ENCODE data around the gene UNC13D. TPM values are rescaled to one million over a fixed set of nuclear protein-coding genes. Genes with fewer than 3 reads are reported as not detected.
"Not testable (repeated sequence)": the region's sequence is repeated elsewhere in the genome, so short reads cannot be mapped to it uniquely, and the experiment has no call there.

UNC13D gene
- total RNA-seq, 1 donor from 2014 or later = 10.8 TPM

- peak; percentile 79 for DNase-seq (ENCODE audit: low spot score)
- peak; percentile 60 for ATAC-seq
These were observed 21.9 kb downstream of the UNC13D start for GRCh38 chr17:75822119-75822799.

DNA sequence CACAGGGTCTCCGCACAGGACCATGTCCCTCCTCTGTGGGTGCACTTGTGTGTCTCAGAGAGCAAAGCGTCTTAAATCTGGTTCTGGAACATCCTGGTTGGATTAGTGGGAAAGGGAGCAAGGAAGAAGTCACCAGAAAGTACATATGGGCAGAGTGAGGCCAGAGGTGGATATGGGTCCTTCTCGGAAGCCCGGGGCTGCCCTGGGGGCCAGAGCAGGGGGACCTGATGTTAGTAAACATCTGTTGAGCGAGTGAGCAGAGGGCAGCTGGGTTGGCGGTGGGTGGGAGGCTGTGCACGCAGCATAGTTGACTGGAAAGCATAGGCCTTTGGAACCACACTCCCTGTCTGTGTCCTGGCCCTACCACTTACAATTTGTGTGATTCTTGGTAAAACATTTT is 22.7 kb downstream of the UNC13D start:
- no peak for DNase-seq (ENCODE audit: low spot score)
- ATAC-seq = no peak

DNA sequence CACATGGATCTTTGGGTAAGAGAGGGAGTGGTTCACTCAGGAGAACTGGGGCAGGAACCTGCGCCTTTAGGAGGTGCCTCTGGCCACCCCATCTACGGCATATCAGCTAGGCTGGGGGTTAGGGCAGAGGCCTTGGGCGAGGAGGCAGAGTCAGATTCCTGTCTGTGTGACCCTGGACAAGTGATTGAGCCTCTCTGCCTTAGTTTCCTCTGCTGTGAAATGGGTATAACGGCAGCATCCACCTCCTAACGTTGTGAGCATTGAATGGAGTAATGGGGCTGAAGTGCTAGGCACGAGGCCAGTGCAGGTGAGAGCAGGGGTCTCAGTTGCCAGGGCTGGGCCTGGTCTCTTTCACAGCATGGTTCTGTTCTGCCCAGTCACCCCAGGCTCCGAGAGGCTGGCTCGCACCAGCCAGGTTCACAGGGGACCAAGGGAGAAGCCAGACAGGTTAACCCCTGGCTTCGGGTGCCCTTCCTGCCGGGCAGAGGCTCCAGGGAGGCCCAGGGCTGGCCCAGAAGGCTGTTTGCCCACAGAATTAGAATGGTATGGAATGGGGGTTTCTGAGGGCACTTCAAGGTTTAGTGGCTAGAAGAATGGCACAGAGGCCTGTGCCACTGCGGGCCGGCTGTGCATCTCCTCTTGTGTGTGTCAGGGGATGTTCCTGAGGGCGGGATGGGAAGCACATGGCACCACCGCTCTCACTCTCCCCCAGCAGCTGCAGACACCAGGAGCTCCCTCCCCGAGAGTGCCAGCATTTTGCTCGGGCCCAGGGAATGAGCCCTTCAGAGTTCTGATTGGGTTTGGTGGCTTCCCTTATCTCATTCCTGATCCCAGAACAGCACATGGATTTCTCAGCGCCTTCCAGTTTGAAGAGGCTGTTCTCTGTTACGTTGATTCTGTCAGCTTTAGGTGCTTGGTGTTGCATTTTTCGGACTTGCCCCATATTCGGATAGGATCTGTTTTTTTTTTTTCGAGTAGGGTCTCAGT is 23.8 kb downstream of the UNC13D start:
- ATAC-seq (no peak), DNase-seq (ENCODE audit: low spot score) (no peak)

DNA sequence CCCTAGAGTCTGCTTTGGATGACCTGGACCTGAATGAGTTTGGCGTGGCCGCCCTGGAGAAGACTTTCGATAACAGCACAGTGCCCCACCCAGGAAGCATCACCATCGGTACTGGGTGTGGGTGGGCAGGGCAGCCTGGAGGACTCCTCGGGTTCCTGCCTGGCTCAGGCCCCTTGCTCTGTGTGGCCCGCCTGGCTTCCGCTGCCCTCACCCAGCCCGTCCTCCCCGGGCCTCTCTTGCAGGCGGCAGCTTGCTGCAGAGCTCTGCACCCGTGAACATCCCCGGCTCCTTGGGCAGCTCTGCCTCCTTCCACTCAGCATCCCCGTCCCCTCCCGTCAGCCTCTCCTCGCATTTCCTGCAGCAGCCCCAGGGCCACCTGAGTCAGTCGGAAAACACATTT is 24.5 kb downstream of the UNC13D start:
- no peak for DNase-seq (ENCODE audit: low spot score)

DNA sequence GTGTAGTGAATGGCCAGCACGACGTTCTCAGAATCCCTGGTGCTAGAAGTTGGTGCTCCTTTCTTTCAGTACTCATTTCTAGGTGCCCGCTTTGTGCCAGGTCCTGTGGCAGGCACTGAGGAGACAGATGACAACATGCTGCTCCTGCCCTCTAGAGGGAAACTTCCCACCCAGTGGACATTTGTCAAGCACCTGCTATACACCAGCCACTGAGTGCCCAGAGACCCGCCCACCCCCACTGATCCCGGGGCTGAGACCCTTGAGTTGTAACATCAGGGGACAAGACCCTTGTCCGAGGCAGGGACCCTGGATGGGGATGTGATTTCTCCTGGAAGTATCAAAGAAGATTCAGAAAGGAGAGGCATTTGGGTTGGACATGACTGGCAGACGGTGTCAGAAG is 25.1 kb downstream of the UNC13D start:
- DNase-seq (ENCODE audit: low spot score) (no peak), ATAC-seq (peak; percentile 49)

More for the DNA sequence above, 24.5 kb downstream of the UNC13D start:
- no peak for ATAC-seq

GRCh38 chr17:75818326-75818885 is 25.8 kb downstream of the UNC13D start:
- DNase-seq (ENCODE audit: low spot score) = no peak
- ATAC-seq = no peak

DNA sequence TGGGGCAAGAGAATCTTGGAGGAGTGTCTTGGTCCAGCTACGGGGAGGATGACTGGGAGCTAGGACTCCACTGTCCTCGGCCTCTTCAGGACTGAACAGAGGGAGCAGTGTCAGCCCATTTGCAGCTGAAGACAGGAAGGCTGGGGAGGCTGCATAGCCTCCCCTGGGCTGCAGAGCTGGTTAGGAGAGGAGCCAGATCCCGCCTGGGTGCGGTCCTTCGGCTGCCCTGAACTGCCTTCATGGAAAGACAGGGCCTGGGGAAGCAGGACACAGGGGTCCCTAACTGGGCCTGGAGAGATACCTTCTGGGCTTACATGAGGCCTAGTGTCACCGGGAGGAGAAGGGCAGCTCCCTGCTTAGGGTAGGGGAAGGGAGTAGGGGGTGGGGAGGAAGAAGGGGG is 26.6 kb downstream of the UNC13D start:
- DNase-seq (ENCODE audit: low spot score) = no peak
- ATAC-seq = no peak

- ATAC-seq (no peak), DNase-seq (ENCODE audit: low spot score) (no peak)
These were observed 27.5 kb downstream of the UNC13D start for GRCh38 chr17:75816693-75817092.

DNA sequence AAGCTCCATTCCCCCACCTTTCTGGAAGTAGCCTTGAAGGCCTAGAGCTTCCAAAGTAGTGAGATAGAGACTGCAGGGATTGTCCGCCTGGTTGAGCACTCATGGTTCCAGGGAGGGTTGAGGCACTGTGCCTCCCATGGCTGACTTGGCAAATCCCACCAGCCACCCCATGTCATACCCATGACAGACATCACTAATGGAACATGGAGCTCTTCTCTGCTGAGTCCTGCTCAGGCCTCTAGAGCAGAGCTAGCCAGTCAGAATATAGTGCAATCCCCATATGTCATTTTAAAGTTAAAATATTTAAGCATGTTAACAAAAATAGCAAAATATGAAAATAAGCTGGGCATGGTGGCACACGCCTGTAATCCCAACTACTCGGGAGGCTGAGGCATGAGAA is 28.8 kb downstream of the UNC13D start:
- no peak for ATAC-seq
- DNase-seq (ENCODE audit: low spot score) = no peak

DNA sequence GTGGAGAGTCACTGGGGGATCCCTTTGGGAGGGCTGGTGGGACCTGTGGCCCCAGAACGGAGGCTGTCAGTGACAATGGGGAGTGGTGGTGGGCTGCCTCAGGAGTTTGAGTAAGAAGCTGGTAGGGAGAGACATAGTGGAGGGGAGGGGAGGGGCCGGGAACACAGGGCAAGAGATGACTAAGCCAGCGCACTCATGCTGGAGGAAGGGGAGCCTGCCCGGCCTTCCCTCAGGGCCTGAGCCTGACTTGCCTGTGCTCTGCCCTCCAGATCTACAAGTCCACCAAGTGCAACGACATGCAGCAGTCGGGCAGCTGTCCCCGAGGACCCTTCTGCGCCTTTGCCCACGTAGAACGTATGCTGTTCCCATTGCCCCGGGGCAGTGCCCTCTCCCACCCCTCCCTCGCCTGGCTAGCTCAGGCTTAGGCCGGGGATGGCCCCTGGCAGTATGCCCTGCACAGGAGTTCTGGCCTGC is 29.3 kb downstream of the UNC13D start:
- DNase-seq (ENCODE audit: low spot score) = no peak
- no peak for ATAC-seq

DNA sequence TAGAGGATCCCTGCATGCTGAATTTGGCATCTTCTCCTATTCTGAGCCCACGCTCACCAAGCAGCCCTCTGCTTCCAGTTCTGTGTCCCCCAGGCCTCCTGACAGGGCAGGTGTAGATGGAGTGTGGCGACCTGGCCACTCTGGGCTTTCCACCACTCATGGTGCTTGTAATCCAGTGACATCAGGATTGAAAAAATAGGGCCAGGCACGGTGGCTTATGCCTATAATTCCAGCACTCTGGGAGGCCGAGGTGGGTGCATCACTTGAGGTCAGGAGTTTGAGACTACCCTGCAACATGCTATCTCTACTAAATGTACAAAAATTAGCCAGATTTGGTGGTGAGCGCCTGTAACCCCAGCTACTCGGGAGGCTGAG is 30.2 kb downstream of the UNC13D start:
- ATAC-seq (no peak), DNase-seq (ENCODE audit: low spot score) (no peak)

DNA sequence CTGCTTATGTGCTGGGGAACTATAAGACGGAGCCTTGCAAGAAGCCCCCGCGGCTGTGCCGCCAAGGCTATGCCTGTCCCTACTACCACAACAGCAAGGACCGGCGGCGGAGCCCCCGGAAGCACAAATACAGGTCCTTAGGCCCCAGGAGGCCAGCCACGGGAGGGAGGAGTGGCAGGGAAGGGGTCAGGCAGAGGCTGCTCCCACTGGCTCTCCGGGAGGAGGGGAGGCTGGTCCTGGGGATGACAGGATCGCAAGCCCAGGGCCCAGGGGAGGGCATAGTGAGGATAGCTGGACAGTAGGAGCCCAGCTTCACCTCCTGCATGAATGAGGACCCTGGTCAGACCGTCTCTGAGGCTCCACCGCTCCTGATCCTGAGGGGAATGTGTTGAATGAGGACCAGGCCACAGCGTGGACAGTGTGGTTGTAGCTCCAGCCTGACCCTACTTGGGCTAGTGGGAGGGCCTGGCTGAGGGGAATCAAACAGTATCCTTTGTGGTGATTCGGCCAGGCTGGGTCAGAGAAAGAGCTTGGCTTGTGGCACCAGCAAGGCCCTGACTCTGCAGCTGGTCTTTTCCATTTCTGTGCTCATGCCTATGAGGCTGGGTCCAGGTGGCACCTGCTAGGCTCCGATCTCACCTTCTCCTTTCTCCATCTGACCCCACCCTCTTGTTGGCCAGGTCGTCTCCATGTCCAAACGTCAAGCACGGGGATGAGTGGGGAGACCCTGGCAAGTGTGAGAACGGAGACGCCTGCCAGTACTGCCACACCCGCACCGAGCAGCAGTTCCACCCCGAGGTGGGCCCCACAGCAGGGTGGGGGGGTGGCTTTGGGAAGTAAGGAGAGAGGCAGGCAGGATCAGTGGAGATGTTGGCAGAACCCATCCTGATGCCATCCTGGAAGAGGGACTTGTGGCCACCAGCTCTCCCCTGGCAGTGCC is 30.9 kb downstream of the UNC13D start:
- ATAC-seq (no peak), DNase-seq (ENCODE audit: low spot score) (no peak)

GRCh38 chr17:75812096-75813013 is 31.8 kb downstream of the UNC13D start:
- no peak for ATAC-seq
- DNase-seq (ENCODE audit: low spot score) = no peak

DNA sequence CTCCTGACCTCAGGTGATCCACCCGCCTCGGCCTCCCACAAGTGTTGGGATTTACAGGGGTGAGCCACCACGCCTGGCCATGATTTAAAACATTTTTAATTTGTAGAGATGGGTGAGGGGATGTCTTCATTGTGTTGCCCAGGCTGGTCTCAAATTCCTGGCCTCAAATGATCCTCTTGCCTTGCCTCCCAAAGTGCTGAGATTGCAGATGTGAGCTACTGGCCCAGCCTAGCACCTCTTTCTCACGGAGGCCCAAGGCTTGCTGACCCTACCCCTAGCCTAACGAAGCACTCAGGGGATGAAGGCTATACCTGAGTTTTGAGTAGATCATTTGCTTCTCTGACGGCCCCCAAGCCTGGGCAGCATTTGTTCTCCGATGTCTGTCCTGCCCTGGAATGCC is 33.0 kb downstream of the UNC13D start:
- DNase-seq (ENCODE audit: low spot score) (no peak), ATAC-seq (no peak)

GRCh38 chr17:75810756-75811155 is 33.4 kb downstream of the UNC13D start:
- not testable (repeated sequence) for DNase-seq (ENCODE audit: low spot score); ATAC-seq

DNA sequence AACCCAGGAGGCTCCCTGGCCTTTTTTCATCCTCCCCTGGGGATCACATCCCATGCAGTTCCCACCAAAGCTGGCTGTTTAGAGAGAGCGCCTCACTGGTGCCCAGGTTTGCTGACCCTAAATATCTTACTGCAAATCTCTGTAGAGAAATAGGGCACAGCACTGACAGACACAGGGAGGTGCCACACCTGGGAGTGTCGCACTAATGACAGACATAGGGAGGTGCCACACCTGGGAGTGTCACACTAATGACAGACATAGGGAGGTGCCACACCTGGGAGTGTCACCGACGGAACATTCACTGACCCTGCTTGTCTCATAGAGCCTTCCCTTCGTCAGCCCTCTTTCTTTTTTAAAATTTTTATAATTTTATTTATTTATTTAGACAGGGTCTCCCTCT is 34.0 kb downstream of the UNC13D start:
- DNase-seq (ENCODE audit: low spot score) (no peak), ATAC-seq (no peak)

DNA sequence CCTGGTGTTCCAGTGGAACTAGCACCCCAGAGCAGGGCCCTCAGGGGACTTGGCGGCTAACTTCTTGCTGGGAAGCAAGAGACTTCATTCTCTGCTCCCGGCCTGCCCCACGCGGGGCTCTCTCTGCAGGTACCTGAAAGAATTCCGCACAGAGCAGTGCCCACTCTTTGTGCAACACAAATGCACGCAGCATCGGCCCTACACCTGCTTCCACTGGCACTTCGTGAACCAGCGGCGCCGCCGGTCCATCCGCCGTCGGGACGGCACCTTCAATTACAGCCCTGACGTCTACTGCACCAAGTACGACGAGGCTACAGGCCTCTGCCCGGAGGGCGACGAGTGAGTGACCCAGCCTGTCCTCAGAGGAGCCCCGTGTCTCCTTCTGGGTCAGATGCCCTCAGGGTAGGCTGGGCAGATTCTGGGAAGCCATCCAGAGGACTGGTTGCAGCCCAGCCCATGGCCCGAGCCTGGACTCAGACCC is 34.5 kb downstream of the UNC13D start:
- DNase-seq (ENCODE audit: low spot score) (no peak), ATAC-seq (peak; percentile 65)

DNA sequence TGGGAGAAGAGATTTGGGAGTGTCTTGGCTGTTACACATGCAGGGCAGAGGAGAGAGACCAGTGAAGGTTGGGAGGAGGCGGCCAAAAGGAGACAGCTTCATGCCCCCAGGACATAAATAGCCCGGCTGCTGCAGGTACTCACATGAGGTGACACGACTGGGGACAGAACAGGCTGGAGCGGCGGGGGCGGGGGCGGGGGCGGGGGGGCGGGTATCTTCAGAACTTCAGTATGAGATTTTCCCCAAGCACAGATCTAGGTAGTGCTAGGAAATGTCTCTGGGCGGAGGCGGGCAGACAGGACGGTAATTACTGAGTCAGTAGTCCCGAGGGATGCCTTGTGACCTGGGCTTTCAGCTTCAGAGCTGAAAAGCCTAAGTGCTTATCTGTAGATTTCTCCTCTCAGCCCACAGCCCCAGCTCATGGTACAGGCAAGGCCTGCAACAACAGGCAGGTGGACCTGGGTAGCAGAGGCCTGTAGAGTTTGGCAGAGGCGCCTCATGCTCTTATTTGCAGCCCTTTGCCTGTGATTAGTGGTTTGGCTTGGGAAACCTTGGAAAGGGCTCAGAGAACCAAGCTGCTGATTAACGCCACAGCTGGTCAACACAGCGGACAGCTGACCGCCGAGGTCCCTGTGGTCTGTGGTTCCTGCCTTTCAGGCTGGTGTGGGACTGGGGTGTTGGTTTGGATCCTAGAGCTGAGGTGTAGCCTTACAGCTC is 35.1 kb downstream of the UNC13D start:
- peak; percentile 82 for DNase-seq (ENCODE audit: low spot score)
- ATAC-seq = peak; percentile 95

DNA sequence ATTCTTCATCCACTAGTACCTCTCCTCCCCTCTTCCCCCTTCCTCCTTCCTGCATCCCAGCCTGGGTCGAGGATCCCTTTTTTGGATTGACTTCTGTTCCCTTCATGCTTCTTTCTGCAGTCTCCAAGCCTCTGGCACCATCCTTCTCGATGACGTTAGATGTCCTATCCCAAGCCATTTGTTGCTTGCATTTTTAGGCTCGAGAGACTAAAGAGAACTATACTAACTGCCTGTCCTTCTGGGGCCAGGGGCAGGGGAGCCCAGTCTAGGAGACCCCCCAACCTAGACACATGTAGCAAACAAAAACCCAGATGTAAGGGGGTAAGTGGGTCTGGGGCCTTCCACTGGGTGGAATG is 35.7 kb downstream of the UNC13D start:
- no peak for DNase-seq (ENCODE audit: low spot score)
- ATAC-seq = no peak
